Midbrain (tissue), 1 donor: Measurements from ENCODE around the gene MESP2.
"Not testable (repeated sequence)": the region's sequence is repeated elsewhere in the genome, so short reads cannot be mapped to it uniquely, and the experiment has no call there.

Experiments
- DNase-seq: peaks from one replicate; lab custom pipeline; 2025; lab: John Stamatoyannopoulos, UW

MESP2 gene

DNA sequence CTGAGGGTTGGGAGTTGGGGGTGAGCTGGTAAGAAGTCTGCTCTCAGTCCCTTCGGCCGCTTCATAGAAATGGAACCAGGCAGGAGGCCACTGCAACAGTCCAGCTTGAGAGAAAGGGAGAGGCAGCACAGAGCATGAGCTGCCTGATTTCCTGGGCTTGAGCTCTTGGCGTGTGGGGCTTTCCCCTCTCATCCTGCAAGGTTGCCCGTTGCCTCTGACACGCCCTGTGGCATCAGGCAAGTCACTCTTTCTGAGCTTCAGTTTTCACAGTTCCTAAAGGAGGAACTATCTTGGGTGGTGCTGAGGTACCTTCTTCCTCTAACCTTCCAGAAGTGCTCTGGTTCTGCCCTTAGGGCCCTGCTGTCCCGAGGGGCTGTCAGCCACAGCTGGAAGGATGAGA lies 4.9 kb downstream of the MESP2 start:
- no peak for DNase-seq

- DNase-seq: no peak
These were observed 5.9 kb downstream of the MESP2 start for GRCh38 chr15:89781891-89782618.

DNA sequence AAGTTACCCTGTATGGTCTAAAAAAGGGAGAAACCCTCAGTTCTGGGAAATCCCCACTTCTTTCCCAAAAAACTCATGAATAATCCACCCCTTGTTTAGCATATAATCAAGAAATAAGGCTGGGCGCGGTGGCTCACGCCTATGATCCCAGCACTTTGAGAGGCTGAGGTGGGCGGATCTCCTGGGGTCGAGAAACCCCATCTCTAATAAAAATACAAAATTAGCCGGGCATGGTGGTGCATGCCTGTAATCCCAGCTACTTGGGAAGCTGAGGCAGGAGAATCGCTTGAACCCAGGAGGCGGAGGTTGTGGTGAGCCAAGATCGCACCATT lies 6.5 kb downstream of the MESP2 start:
- not testable (repeated sequence) for DNase-seq

DNA sequence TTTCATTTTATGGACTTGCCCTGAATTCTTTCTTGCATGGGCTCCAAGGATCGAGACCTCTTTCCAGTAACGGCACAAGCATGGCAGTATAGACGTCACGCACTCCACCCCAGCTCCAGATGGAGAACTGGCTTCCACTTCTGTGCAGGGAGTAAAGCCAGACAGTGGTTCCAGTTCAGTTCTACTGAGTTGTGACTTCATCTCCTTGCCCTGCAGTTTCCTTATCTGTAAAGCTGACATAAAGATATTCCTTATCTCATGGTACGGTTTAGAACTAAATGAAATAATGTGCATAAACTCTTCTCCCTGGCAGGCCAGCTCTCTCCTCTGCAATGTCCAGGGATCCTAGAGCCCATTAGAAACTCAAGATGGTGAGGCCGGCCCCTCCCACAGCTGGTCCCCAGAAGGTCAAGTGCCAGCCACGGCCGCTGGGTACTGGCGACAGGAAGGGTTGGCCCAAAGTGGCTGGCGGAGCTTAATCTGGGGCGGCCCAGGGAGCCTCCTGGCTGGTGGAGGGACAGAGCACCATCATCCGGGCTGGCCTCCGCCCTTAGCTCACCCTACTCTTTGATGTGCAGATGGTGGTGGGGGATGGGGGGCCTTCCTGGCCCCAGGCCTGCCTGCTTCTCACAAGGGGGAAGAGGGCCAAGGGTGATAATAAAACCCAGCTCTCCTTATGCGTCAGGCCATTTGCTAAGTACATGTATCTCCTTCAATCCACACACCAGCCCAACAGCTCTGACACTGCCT lies 7.2 kb downstream of the MESP2 start:
- DNase-seq: no peak

DNA sequence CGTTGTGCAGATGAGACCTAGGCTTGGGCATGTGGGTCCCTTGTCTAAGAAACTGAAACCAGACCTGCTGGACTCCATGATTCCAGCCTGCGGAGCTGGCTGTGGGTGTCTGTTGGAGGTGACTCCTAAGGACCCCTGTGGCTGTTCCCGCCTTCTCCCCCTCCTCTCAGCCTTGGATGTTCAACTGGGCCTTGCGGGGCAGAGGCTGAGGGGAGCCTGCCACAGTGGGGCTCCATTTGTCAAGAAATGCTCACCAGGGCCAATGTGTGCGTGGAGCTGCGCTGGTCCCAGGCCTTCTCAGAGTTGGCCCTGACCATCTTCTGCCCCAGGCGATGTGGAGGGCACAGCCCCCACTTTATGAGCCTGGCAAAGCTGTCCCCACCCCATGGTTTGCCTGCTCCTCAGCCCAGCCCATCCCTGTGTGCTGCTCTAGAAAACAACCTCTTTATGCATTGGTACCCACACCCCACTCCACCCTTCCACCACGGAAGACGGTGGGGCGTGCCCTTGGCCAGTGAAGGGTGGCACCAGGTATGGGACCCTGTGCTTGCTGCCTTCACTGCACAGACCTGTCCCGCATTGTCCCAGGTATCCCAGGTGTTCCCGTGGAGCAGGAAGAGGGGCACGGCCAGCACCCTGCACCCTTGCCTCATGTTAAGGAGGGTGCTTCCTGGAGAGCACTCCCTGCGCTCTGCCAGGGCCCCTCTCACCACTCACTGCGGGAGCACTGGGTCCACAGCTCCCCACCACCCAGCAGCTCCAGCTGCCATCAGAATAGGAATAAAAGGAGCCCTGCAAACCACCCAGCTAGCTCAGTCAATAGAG lies 7.9 kb downstream of the MESP2 start:
- DNase-seq: no peak

DNA sequence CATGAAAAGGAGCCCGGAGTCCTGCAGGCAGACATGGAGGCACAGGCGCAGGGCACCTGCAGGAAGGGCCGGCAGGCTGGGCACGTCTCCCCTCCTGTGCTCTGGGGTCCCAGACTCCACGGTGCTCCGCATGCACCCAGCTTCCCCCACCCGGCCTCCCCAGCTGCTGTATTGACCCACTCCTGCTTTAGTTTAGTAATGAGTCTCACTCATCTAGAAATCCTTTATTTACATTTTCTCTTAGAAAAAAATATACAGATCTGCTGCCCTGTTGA lies 8.5 kb downstream of the MESP2 start:
- no peak for DNase-seq

DNA sequence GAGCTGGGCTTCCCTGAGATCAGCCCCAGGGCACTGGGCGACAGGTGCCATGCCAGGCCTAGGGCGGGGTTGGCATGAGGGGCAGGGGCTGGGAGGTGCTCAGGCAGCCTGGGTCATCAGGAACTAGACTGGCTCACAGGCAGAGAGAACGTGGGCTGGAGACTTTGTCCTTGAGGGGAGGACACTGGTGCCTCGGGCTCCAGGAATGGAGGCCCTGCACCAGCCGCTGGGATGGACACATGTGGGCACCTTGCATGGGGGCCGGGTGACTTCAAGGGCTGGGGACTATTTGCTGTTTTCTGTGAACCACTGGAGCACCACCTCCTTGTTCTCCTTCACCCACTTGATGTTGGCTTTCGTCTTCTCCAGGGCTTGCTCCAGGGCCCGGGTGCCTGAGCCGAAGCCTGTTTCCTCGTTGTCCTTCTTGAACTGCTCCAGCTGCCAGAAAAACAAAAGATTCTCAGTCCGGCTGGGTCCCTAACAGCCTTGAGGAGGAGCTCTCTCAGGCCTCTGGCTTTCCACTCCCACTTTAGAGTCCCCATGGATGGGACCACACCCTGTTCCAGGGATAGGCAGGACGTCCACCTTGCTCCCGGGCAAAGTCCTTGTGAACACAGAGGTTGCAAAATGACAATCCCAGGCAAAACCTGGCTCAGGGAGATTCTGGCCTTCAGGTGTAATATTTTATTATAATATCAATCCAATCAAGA lies 9.1 kb downstream of the MESP2 start:
- DNase-seq: no peak

DNA sequence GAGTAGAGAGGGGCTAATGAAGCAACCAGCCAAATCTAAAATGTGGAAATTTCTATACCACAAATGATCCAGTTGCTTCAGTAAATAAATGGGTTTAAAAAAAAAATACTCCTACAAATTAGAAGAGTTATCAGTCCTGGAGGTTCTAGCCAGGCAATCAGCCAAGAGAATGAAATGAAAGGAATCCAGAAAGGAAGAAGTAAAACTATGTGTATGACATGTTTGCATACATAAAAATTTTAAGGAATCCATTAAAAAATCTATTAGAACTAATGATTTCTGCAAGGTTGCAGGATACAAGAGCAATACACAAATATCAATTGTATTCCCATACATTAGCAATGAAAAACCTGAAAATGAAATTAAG lies 9.6 kb downstream of the MESP2 start:
- DNase-seq: no peak

GRCh38 chr15:89787944-89788343 lies 11.8 kb downstream of the MESP2 start:
- no peak for DNase-seq

DNA sequence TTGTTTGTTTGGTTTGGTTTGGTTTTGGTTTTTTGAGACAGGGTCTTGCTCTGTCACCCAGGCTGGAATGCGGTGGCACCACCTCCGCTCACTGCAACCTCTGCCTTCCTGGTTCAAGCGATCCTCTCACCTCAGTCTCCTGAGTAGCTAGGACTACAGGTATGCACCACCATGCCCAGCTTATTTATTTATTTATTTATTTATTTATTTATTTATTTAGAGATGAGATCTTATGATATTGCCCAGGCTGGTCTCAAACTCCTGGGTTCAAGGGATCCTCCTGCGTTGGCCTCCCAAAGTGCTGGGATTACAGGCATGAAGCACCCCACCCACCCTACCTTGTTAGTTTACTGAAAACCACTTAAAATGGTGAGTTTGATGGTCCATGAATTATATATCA lies 12.5 kb downstream of the MESP2 start:
- DNase-seq: not testable (repeated sequence)

GRCh38 chr15:89790206-89790605 lies 14.1 kb downstream of the MESP2 start:
- DNase-seq: no peak

DNA sequence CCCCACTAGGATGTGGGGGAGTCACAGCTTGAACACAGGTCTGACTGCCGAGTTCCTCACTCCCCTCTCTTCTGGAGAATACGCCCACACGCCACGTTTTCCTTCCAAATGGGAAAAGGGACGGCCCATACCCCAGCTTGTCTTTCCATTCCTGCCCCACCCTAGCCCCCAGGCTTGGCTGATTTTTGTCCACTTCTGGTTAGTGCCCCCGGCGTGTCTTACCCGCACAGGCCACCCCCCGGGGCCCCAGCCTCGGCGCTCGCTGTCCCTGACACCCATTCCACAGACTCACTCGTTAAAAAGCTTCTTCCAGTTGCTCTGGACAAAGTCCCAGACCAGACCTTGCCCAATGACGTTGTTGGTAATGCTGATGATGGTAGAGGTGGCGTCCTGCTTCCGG lies 14.5 kb downstream of the MESP2 start:
- DNase-seq: no peak

DNA sequence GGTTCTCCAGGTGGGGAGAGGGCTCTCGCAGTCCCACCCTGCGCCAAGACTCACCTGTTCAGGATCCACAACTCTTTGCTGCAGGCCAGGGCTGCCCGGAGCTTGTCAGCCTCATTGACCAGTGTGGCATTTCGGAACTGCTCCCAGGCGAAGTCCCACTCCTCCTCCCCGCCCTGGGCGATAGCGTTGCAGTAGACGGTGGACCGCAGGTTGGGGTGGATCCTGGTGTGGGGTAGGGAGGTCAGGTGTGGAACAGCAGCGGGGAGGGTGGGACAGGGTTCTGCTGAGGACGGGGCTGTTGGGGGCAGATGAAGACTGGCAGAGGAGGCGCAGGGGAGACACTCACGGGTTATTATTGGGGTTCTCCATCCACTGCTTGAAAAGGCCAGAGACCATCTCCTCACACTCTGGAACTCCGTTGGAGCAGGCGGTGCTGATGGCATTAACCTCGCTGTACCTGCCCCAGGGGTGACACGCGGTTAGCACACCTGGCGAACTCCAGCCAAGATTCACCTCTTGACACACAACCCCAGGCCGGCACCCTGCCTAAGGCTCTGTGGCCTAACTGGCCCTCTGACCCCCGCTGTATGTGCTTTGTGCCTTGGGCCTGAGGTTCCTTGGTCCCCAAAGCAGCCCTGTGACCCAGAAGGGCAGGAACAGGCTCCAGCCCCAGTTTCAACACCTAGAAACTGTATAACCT lies 16.1 kb downstream of the MESP2 start:
- no peak for DNase-seq

DNA sequence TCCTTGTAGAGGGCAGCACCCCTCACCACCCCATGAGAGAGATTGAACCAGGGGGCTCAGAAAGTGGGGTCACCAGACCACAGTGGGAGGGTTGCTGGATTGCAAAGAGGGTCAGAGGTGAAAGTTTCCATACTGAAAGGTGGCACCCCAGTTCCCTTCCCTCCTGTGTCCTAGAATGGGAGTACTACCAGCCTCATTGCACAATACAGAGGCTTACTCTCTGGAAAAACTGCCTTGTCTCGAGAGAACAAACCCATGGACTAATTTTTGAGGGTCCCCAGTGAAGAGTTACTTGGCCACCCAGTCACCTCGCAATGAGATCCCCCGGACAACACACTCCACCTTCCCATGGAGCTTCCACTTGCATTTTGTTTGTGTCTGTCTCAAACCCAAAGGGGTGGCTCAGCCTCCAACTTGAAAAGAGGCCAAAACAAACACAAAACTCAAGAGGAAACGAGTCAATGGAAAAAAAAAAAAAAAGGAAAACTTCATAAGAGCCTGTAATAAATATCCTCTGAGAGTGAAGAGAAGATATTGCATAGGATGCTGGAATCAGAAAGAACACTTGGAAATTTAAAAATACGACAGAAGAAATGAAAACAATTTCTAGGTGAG lies 18.6 kb downstream of the MESP2 start:
- no peak for DNase-seq

DNA sequence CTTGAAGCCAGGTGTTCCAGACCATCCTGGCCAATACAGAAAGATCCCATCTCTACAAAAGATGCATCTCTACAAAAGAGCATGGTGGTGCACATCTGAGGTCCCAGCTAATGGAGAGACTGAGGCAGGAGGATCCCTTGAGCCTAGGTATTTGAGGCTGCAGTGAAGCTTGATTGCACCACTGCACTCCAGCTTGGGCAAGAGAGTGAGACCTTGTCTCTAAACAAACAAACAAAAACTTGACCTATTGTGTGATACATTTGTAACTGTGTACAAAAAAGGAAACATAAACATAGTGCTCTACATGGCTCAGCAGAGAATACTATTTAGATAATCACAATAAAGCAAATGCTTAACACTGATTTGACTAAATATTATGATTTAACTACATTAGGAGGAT lies 19.9 kb downstream of the MESP2 start:
- DNase-seq: no peak

DNA sequence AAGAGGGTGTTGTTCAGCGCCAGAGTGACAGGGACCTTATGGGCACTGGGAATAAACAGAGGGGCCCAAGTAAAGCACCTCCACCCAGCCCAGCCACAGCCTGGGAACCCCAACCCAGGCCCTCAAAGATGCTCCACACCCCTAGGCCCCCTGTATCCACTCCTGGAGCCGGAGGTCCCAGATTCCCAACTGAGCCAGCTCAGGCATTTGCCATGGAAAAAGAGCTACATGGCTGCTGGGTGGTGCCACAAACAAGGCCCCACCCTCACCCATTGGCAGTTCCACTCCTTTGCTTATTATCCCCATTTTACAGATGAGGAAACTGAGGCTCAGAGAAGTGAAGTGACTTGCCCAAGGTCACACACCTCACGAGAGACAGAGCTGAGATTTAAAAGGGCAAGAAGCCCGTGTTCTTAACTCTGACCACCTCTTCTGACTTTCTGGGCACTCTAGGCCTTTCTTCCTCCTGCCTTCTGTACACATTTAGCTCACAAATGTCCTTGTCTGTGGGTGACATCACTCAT lies 21.6 kb downstream of the MESP2 start:
- no peak for DNase-seq

GRCh38 chr15:89799011-89799911 lies 23.1 kb downstream of the MESP2 start:
- no peak for DNase-seq

DNA sequence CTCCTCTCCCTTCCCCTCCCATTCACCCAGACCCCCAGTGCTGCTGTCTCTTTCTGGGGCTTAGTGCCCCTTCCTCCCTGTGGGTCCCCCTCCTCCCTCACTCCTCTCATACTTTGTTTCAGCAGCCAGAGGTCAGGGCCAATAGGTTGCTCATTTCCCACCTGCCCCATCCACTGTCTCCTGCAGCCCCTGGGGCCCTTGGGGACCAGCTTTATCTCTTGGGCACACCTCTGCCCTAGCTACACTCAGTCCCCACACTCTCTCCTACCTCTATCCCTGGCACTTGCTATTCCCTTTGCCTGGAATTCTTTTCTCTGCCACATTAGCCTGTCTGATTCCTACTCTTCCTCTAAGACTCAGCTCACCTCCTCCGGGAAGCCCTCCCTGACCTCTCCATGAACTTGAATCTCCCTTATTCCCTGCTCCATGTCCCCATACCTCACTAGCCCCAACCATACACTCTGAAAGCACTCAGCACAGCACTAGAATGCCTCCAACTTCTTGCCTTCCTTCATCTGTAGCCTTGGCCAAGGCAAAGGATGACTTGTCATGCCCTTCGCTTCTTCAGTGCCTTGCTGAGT lies 23.9 kb downstream of the MESP2 start:
- DNase-seq: no peak

- no peak for DNase-seq
These were observed 25.5 kb downstream of the MESP2 start for GRCh38 chr15:89801471-89802195.
